MCF 10A (cell line): ENCODE measurements around the gene PLOD2. TPM values are rescaled to one million over a fixed set of nuclear protein-coding genes. Genes with fewer than 3 reads are reported as not detected.

Experiments
- BruUV-seq: library from RNA; stranded (reverse); fragments of 400-500 nt; replicated peaks from 2 replicates; lab custom pipeline; 2021; lab: Mats Ljungman, UMichigan
- CTCF ChIA-PET: fragments of 300-600 bp; sonication (Branson Sonifier 250); formaldehyde crosslinking; extraction: SDS; loops from one replicate; lab custom pipeline; 2021; ENCODE audit warnings: antibody characterized with exemption, inconsistent platforms; lab: Yijun Ruan, JAX
- POLR2A ChIA-PET: fragments of 300-600, 350-650 bp; sonication (Branson Sonifier 250); formaldehyde crosslinking; extraction: SDS; loops from one replicate; lab custom pipeline; 2020; ENCODE audit warnings: antibody characterized with exemption, inconsistent platforms; lab: Yijun Ruan, JAX
- DNase-seq: peaks from one replicate; pipeline ENCODE4 v3.0.0-alpha.2; 2018; ENCODE audit not compliant: unreplicated experiment
- H3K27ac Mint-ChIP-seq: one replicate; pipeline ENCODE4 v1.8.0; 2022; ENCODE audit warnings: mild to moderate bottlenecking, low read depth, mixed read lengths; ENCODE audit not compliant: unreplicated experiment
- H3K27me3 Mint-ChIP-seq: one replicate; pipeline ENCODE4 v1.8.0; 2022; ENCODE audit warnings: mixed read lengths; ENCODE audit not compliant: insufficient read depth, unreplicated experiment
- H3K36me3 Mint-ChIP-seq: one replicate; pipeline ENCODE4 v1.8.0; 2022; ENCODE audit warnings: mild to moderate bottlenecking, moderate library complexity, mixed read lengths; ENCODE audit not compliant: insufficient read depth, unreplicated experiment
- H3K4me1 Mint-ChIP-seq: one replicate; pipeline ENCODE4 v1.8.0; 2022; ENCODE audit warnings: mixed read lengths; ENCODE audit not compliant: insufficient read depth, unreplicated experiment
- H3K4me3 Mint-ChIP-seq: one replicate; pipeline ENCODE4 v1.8.0; 2022; ENCODE audit warnings: mild to moderate bottlenecking, moderate library complexity, mixed read lengths; ENCODE audit not compliant: unreplicated experiment
- H3K9me3 Mint-ChIP-seq: one replicate; pipeline ENCODE4 v1.8.0; 2022; ENCODE audit warnings: mixed read lengths; ENCODE audit not compliant: unreplicated experiment
- CTCF ChIP-seq: fragments of 200-600 bp; IDR thresholded peaks from one replicate; pipeline ENCODE4 v1.8.0; 2022; ENCODE audit warnings: antibody characterized with exemption, mild to moderate bottlenecking; ENCODE audit not compliant: unreplicated experiment
- intact Hi-C: fragments of 100-400 bp; cut with micrococcal nuclease; formaldehyde crosslinking; loops from 2 replicates; pipeline ENCODE4 v1.14.1; 2022
- total RNA-seq: library from RNA; stranded (reverse); gene quantifications from 2 replicates; pipeline ENCODE4 v1.2.3, GENCODE V29; 2022

PLOD2 gene
- total RNA-seq, 1 experiment from 2014 or later, result 149 TPM

- Mint-ChIP-seq H3K27me3 (no peaks in the 10 kb centered on the region), H3K27ac (no peak overlapping the region), H3K36me3 (peaks cover 48% of the 10 kb centered on the region), H3K4me1 (no peaks in the 10 kb centered on the region), H3K9me3 (no peaks in the 10 kb centered on the region), H3K4me3 (no peak overlapping the region)
- POLR2A ChIA-PET, result interaction anchor here (1.2 to 1.4 kb wide), 2 partner anchors 15 to 77 kb away, joined by 4 to 5 read pairs; no protein-coding TSS in a partner anchor
- BruUV-seq, result no TSS peak
- DNase-seq, result no peak
- intact Hi-C loops, result no loop called here
- no peak for TF ChIP-seq CTCF
- CTCF ChIA-PET, result interaction anchor here (0.9 to 6.3 kb wide), 3 partner anchors 12 to 112 kb away, joined by 3 to 33 read pairs (median 4); no protein-coding TSS in a partner anchor
These were observed 83.0 kb downstream of the PLOD2 start for GRCh38 chr3:146078031-146078430.

- no peak for DNase-seq
- Mint-ChIP-seq H3K27me3 (no peaks in the 10 kb centered on the region), H3K4me3 (no peak overlapping the region), H3K9me3 (no peaks in the 10 kb centered on the region), H3K27ac (no peak overlapping the region), H3K4me1 (peaks cover 5% of the 10 kb centered on the region), H3K36me3 (peaks cover 45% of the 10 kb centered on the region)
- intact Hi-C loops, result no loop called here
- ChIA-PET POLR2A (interaction anchor here (0.7 to 1.4 kb wide), 3 partner anchors 15 to 240 kb away, joined by 3 to 5 read pairs (median 4); no protein-coding TSS in a partner anchor), CTCF (interaction anchor here (1.2 to 6.3 kb wide), 2 partner anchors 79 to 112 kb away, joined by 4 to 33 read pairs; no protein-coding TSS in a partner anchor)
- BruUV-seq, result no TSS peak
- no peak for TF ChIP-seq CTCF
These were observed 83.8 kb downstream of the PLOD2 start for GRCh38 chr3:146077181-146077580.

- BruUV-seq, result no TSS peak
- H3K27ac Mint-ChIP-seq, result peak overlapping the region; percentile 3
- peaks cover 46% of the 10 kb centered on the region for H3K36me3 Mint-ChIP-seq
- H3K27me3 Mint-ChIP-seq, result no peaks in the 10 kb centered on the region
- CTCF ChIA-PET, result interaction anchor here (0.5 to 1.5 kb wide), 6 partner anchors 8 to 420 kb away, joined by 3 to 8 read pairs (median 4); no protein-coding TSS in a partner anchor
- H3K4me3 Mint-ChIP-seq, result no peak overlapping the region
- H3K9me3 Mint-ChIP-seq, result no peaks in the 10 kb centered on the region
- POLR2A ChIA-PET, result interaction anchor here (0.6 to 2.5 kb wide), 5 partner anchors 10 to 104 kb away, joined by 3 to 7 read pairs (median 5); partner anchors contain the start of gene PLOD2
- no peak for TF ChIP-seq CTCF
- H3K4me1 Mint-ChIP-seq, result peaks cover 13% of the 10 kb centered on the region
- intact Hi-C loops, result no loop called here
- DNase-seq, result no peak
These were observed 88.2 kb downstream of the PLOD2 start for GRCh38 chr3:146072824-146073223.

- Mint-ChIP-seq H3K9me3 (no peaks in the 10 kb centered on the region), H3K36me3 (peaks cover 43% of the 10 kb centered on the region), H3K27ac (peak overlapping the region; percentile 3), H3K4me1 (peaks cover 16% of the 10 kb centered on the region), H3K4me3 (no peak overlapping the region), H3K27me3 (no peaks in the 10 kb centered on the region)
- ChIA-PET CTCF (interaction anchor here (0.7 to 2.0 kb wide), 7 partner anchors 10 to 289 kb away, joined by 3 to 15 read pairs (median 4); no protein-coding TSS in a partner anchor), POLR2A (interaction anchor here (0.8 to 2.5 kb wide), 8 partner anchors 11 to 118 kb away, joined by 3 to 9 read pairs (median 6); partner anchors contain the start of gene PLOD2)
- DNase-seq, result no peak
- BruUV-seq, result no TSS peak
- intact Hi-C loops, result no loop called here
- TF ChIP-seq CTCF, result no peak
These were observed 88.9 kb downstream of the PLOD2 start for GRCh38 chr3:146072061-146072460.
